GM19372 (cell line): Measurements from ENCODE around the gene ROBO1.
"Not testable (repeated sequence)": the region's sequence is repeated elsewhere in the genome, so short reads cannot be mapped to it uniquely, and the experiment has no call there.

Source experiments
- ATAC-seq: cut with Tn5 transposase; IDR thresholded peaks from one replicate; pipeline ENCODE4 v1.9.1; 2021; ENCODE audit warnings: mild to moderate bottlenecking, low read depth, moderate library complexity; ENCODE audit not compliant: unreplicated experiment

ROBO1 gene

DNA sequence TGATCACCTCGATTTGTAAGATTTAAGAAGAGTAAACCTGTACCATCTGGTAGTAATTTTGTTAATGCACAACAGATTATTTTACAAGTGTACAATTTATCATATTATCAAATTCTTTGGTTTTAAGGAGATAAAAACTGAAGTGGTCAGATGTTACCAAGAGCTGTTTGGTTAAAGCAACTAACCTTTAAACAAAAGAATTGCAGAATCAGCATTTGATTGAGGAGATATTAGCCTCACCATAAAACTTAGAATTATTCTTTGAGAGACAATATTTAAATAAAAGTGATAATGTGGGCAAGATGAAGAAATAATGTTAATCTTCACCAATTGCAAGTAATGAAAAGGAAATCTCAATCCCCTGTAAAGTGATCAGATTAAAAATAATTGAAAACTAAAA is 1034.9 kb downstream of the ROBO1 start:
- ATAC-seq, result no peak

DNA sequence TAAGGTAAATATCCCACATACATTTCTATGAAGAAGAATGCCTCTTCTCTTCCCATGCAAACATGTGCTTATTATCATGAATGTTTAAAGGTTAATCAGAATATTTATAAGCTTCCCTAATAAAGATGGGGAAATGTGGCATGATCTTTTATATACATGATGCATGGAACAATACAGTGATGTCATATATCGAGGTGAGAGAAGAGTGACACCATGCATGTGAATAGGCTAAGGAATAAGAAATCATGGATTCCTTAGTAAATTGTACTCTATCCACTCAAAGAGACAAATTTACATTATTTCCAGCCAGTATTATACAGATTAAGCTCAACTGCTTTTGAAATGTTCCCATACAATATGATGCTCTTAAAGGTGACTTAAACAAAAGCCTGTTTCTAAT is 1035.3 kb downstream of the ROBO1 start:
- no peak for ATAC-seq

DNA sequence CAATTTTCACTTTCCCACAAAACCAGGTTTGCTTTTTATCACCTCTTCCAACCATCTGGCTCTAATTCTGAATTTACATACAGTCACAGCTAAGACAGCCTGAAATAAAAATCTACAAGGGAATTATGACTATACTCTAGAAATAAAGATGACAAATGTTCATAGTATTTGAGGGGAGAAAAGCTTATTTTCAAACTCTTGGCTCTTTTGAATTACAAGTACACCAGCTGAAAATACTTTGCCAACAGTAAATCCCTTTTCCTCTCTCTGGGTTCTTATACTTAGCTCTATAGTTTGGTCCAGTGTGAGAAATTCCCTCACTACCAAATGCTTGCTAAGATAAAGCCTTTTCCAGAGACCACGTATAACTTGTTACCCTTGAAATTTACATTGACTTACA is 1037.9 kb downstream of the ROBO1 start:
- no peak for ATAC-seq

DNA sequence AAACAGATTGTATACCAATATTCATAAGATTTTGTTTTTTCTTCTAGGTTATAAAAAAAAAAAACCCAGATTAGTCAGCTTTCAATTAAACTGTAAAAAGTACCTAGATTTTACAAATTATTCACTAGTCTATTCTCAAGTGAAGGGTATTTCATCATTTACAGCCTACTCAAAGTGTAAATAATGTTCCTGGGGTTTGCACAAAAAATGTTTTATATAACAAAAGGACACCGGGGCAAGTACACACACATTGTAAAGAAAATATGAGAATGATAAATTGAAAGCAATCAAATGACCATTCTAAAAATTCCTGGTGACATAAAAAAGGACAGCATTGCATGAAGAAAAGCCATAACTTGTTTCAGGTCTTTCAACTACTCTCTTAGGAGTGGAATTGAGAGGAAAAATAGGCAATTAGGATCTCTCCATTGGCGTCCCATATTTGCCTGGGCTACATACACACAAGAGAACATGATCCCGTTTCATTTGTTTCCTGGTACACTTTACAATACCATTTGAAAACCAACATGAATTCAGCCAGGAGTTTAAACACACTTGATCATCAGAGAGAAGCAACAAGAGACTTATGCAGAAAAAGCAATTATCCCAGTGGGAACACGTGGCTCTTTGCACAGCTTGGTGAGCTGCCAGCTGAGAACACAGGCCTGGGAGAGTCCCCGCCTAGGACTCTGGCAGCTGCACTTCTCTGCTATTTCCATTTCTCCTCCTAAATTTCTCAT is 1039.2 kb downstream of the ROBO1 start:
- no peak for ATAC-seq

DNA sequence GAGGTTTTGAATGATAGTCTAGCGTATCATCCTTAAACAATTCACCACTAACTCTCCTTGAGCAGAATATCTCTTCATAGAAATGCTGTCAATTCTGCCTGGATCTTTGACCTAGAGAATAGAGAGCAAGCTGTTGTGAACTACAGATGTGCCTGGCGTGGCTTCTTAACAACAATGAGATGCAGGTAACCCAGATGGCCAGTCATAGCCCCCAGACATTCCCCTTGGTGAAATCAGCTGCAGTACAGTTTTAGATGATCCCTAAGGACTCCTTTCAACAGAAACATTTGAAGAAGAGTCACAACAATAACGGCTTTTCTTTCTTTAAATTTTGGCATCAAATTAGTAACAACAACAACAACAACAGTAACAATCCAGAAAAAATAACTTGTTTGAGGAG is 1041.3 kb downstream of the ROBO1 start:
- no peak for ATAC-seq

DNA sequence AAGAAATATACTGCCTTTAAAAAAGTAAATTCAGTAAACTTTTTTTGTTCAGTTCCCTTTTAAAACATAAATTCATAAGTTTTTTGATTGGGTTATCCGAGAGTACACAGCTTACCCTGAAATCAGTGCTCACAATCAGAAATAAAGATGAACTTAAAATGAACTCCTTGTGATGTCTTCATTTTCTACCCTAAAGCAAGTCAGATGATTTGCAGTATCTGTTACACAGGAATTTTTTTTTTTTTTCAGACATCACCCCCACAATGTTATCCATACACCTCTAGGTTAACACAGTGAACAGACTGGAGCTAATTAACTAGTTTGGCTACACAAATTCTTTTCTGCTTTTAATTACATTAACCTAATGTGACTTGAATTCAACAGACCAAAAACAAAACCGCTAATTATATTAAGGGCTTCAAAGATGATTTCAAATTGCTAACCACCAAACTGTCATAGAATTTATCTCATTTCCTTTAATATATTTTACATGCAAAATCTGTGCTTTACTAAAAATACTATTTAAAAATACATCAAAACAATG is 1042.0 kb downstream of the ROBO1 start:
- no peak for ATAC-seq

DNA sequence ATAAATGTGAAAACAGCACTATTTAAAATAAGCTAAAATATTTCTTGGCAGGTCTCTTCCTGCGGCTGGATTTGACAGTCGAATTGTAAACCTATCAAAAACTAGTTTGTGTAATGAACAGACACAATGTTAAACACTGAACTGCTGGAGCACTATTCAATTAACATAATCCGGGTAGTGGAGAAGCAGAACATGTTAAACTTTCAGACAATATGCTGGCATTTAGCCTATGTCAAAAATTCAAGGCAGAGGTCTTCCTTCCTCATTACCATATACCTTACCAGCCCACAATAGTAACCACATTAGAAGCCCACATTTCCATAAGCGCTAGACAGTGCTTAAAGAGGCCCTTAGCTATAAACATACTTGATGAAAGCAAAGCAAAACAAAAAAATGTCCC is 1042.9 kb downstream of the ROBO1 start:
- no peak for ATAC-seq

DNA sequence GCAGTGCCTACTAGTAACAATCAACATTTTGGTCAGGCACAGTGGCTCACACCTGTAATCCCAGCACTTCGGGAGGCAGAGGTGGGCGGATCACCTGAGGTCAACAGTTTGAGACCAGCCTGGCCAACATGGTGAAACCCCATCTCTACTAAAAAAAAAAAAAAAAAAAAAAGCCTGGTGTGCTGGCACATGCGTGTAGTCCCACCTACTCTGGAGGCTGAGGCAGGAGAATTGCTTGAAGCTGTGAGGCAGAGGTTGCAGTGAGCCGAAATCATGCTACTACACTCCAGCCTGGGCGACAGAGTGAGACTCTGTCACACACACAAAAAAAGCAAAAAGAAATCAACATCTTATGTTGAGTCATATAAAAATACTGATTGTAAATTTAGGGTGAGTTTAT is 1043.4 kb downstream of the ROBO1 start:
- not testable (repeated sequence) for ATAC-seq

DNA sequence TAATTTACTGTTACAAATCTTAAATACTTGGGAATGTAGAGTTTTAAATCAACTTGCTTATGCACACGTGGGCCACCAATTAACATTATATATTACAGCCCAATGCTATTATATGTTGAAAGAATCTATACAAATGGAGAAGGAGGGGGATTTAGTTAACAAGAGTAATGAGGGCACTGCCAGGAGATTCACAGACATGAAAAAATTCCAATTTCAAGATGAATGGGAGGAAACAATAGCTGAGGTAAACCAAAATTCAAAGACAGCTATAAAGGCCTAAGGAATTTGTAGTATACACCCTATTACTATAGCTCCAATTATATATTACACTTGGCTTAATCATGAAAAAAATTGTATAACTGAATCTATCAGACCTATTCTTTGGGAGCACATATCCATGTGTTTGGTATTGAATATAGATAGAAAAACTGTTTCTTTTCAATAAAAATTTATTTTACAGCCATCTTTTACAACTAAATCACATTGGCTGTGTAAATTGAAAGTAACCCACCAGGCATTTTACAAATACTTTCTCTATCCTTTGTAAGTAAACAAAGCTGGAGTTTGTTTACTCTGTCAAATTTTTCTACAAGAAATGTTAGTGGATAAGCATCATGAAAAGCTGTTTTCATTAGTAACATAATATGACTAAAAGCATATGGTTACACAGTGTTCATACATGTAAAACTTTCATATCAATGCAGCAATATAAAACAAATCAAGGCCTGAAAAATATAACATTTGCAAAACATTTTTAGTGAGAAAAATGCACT is 1045.8 kb downstream of the ROBO1 start:
- ATAC-seq, result no peak

DNA sequence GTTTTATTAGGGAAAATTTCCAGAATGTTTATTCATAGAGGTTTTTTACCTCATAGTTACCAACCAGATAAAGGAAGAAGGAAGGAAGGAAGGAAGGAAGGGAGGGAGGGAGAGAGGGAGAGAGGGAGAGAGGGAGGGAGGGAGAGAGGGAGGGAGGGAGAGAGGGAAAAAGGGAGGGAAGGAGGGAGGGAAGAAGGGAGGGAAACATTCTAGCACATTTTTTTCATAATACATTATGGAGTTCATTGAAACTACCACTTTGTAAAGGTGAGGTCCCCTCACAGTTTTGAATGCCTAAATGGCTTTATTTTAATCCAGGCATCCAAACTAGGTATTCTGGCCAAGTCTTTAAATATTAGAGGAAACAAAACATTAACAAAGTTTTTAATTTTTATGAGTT is 1049.1 kb downstream of the ROBO1 start:
- no peak for ATAC-seq

DNA sequence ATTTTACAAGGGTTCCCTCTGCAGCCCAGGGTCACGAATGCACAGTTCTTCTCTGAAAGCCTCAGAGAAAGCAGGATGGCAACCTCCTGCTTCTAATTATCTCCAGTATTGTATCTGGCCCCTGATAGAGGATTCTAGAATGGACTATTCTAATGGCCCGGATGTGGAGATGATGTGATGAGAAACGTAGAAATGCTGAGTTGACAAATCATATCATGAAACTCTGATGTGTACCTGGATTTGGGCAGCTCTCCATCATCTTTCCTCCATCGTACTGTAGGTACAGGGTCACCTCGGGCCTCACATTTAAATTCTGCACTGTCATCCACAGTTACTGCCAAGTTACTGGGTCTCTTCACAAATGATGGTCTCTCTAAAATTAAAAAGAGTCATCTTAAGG is 1050.8 kb downstream of the ROBO1 start:
- no peak for ATAC-seq

DNA sequence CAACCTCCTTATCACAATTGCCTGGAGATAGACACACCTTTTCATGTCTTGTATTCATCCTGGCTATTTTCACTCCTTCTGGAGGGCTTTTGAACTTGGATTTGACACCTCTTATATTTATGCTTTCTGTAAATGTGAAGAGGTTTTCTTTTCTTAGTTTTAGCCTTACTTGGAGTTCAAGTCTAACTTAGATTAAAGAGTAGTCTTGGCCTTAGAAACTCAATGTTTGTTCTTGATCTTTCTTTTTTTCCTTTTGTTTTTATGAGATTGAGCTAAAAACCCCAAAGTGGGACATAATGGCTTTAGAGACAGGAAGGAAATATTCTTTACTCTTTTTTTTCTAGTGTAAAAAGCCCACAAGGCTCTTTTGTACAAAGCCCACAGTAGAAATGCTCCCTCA is 1054.9 kb downstream of the ROBO1 start:
- ATAC-seq, result no peak

DNA sequence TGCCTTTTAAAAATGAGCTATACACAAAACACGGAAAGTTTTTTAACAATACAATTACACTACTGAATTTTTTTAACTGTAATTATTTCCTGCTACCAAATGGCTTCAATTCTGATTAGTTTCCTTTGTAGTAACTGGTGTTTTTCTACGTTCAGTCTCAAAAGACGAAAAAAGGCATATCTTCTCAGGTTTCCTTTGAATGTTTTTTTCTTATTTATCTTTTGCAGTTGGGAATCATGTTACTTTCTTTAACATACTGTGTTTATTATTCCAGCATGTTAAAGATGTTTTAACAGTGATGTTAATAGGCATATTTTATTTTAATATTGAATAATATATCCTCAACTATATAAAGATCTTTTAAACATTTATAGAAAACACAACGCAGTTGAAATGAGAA is 1055.5 kb downstream of the ROBO1 start:
- no peak for ATAC-seq

DNA sequence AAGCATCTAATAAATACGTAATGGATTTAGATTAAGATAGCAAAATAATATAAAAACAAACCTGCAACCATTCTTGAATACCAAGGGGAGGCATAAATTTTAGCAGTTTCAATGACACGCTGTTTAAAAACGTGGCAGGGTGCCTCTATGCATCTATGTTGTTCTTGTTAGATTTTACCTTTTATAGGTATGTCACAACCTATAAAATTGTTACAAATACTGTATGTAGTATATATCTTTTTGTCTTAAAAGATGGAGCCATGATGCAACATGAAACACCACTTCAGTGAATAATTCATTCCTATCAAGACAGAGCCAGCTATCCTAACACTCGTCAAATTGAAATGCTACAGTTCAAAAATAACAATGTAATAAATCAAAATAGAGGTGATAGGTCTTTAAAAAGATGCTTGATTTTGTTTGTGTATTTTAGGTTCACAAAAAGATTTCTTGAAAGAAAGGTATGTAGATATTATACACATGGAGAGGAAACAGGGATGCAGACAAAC is 1059.2 kb downstream of the ROBO1 start:
- ATAC-seq, result no peak

DNA sequence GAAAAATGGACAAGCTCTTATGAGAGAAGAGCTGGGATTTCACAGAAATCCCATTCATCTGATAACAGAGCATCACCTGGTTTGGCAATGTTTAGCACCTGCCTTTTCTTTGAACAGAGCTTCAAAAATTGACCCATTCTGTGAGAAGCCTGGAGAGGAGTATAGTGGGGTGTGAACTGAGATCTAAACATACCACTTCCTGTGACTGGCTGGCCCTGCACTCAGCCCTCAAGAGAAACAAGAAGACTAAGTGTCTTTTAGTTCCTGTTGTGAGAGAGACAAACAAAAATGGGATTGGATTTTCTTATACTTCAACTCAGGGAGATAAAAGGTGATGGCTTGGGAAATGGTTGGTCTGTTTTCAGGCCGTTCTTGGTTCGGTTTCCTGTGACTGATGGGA is 1060.2 kb downstream of the ROBO1 start:
- ATAC-seq, result no peak

DNA sequence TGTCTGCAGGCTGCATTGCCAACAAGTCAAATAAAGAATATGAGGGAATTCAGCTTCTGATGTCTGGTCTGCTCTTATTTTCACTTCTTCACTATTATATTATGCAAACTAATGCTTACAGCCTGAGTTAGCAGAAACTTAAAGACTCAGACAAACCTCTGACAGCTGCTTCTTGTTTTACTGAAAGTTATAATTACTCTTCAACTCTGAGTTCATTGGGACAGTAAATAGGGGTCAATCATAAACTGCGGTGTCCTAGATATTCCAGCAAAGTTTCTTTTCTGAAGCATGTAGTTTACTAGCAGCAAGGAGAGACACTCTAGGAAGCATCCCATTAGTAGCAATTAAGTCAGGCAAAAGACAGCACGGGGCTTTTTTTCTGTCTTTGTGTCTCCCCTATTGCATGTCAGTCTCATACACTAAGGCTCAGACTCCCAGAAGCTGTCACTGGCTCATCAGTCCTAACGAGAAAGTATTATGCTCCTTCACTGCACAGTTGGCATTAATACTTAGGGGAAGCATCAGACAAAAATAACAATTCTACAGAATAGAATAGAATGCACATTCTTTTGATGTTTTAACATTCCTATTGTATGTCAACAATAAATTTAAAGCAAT is 1060.8 kb downstream of the ROBO1 start:
- ATAC-seq, result no peak

DNA sequence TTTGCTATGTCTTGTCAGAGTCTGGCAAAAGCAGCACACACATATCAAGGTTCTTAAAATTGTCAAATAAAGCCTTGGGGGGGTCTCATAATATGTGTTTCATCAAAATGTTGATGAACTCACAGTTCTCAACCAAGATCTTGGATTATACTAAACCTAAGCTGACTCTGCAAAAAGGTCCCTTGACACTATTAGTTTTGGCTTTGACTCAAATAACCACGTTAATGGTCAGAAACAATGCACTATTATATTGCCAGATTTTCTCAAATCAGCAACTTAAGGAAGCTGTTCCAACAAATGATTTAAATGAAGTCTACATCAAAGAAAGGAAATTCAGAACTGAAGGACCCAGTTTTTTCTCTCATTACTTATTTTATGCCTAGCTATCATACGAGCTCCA is 1063.9 kb downstream of the ROBO1 start:
- no peak for ATAC-seq

DNA sequence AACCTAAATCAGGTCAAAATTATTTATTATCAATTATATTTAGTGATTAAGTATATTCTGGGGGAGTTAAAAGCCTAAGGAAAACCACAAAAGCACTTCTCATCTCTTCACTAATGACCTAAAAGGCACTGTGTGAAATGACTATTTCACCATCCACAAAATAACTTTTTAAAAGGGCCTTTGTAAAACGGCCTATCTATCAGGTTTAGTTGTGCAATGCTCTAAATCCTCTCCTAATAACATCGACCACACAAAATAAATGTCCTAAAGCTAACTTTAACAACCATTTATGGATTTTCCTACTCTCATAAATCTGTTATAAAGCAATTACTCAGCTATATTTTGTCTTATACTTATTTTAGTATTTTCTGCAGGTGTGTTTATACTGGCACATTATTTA is 1066.3 kb downstream of the ROBO1 start:
- no peak for ATAC-seq

DNA sequence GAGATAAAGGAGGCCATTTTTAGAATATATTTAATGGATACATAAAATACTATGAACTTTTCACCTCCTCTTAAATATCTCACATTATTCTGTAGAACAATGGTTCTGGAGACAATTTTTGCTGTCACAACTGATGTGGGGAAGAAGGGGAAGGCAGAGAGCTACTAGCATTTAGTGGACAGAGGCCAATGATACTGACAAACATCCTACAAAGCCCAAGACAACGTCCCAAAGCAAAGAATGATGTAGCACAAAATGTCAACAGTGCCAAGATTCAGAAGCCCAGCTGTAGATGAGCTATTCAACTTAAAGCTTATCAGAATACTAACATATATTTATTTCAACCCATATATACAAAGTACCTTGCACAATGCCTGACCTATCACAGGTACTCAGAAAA is 1069.4 kb downstream of the ROBO1 start:
- no peak for ATAC-seq

DNA sequence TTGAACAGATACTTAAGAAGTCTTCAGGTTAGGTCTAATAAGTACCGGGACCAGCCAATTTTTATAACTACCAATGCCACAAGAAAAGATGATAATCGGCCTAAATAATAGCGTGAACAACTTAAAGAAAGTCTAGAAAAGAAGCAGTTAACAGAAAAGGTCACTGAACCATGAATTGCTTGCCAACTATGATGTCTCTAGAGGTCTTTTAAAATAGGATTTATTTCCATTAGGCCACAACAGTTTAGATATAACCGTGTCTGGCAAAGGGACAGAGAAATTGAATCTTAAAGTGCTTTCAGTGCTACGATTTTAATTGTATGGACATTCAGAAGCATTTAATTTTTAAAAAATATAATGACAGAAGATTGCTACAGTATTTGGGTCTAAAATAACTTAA is 1070.4 kb downstream of the ROBO1 start:
- no peak for ATAC-seq

DNA sequence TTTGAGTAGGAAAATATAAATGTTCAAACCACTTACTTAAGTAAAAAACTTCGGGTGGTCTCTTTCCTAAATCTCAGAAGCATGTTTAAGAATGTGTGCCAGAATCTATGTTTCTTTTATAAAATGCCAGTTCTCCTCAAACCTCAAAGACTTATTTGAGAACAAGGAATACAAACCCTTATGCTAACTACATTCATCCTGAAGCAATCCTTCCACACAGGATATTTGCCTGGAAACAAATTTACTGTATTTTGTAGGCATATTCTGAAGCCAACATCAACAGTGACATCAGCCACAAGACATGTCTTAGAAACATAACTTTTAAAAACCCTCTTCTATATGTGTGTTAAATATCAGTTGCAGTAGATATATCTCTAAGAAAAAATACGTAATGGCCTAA is 1077.0 kb downstream of the ROBO1 start:
- ATAC-seq, result no peak
